Amygdala (tissue), 56 donors: ENCODE results near the gene ZWILCH.

Experiments used
- DNase-seq, 56 donors: peaks; one replicate each; lab custom pipeline; 2025; lab: John Stamatoyannopoulos, UW

The ZWILCH gene

DNA sequence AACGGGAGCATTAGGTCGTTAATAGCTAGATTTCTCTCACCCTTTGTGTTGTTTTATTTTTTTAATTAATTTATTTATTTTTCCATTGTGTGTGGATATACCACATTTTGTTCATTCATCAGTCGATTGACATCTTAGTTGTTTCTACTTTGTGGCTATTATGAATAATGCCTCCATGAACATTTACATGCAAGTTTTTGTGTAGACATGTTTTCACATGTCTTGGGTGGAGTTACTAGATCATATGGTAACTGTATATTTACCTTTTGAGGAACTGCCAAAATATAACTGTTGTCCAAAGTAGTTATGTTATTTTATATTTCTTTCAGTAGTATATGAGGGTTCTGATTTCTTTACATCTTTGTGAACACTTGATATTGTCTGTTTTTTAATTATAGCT is 18.8 kb downstream of the ZWILCH start:
- no peak for DNase-seq

DNA sequence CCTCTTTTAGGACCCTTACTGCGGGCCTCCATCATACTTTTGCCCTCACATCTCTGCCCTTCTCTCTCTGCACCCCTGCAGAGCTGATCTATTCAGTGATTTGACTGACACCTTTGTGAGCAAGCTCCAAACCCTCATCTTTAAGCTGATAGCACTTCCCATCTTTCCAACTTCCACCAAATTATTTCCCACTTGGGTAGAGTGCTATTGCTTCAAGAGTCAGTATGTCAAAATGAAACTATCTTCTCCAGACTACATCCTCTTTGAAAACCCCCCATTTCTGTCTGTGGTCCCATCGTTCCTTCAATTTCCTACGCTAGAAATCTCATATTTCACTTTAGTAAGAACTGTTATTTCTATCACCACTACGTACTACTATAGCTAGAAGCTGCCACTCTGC is 19.7 kb downstream of the ZWILCH start:
- DNase-seq = no peak

- no peak for DNase-seq
Observed at GRCh38 chr15:66535056-66535455, 29.9 kb downstream of the ZWILCH start.

- DNase-seq = no peak
Observed at GRCh38 chr15:66542896-66543295, 37.8 kb downstream of the ZWILCH start.

DNA sequence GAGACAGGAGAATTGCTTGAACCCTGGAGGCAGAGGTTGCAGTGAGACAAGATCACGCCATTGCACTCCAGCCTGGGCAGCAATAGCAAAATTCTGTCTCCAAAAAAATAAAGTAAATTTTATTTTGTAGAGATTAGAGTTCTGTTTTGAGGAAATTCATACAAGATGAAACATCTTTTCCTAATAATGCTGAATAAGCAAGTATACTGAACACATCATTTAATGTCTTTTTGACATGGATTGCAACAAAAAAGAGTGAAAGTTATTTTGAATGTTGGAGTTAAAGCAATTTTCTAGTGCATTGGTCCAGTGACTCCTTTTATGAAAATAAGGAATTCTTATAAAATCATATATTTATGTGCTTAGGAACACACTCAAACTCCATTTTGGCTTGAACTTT is 40.1 kb downstream of the ZWILCH start:
- DNase-seq = no peak

DNA sequence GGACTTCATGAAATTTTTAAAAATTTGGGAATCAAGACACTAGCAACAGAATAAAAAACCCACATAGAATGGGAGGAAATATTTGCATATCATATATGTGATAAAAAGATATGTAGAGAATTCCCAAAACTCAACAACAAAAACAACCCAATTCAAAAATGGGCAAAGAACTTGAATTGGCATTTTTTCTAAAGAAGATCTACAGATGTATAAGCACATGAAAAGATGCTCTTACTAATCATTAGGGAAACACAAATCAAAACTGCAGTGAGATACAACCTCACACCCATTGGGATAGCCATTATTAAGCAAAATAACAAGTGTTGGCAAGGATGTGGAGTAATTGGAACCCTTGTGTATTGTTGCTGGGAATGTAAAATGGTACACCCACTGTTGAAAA is 50.6 kb downstream of the ZWILCH start:
- DNase-seq = no peak

DNA sequence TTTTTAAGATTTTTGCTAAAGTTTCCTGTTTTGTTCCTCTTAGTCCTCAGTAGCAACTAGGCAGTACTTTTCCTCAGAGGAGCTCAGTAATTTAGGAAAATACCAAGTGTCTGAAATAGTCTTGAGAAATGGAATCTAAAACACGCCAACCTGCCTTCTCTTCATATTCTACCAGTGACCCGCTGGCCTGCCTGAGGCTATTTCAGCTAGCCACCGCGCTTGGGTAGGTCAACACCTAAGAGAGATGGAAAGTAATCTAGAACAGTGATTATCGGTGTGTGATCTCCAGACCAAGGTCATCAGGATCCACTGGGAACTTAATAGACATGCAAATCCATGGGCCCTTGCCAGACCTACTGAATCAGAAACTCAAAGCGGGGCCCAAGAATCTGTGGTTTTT is 53.1 kb downstream of the ZWILCH start:
- DNase-seq = no peak

DNA sequence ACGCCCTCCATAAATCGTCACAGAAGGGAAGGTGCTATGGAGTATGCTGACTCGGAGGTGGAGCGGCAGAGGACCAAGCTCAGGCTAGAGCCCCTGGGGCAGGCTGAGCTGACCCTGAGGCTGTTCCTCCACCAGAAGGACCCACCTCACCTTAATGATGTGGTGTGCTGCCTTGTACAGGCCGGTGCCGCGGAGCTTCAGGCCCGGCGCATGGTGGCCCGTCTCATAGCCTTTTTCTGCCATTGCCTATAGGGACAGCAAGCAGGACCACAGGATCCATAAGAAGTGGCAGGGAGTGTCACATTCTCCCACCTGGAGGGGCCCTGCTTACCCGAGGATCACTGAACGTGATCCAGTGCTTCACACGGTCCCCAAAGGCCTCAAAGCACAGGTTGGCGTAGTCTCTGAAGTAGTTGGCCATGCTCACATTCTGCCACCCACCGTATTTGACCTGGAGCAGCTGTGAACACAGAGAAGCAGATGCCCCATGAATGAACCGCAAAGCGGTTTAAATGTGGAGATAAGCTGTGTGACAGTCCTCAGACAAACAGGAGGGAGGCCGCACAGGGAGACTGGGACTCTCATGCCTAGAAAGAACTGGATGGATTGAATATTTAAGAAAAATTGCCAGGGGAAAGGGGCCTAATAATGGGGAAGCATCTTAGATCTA is 55.9 kb downstream of the ZWILCH start:
- DNase-seq = no peak

DNA sequence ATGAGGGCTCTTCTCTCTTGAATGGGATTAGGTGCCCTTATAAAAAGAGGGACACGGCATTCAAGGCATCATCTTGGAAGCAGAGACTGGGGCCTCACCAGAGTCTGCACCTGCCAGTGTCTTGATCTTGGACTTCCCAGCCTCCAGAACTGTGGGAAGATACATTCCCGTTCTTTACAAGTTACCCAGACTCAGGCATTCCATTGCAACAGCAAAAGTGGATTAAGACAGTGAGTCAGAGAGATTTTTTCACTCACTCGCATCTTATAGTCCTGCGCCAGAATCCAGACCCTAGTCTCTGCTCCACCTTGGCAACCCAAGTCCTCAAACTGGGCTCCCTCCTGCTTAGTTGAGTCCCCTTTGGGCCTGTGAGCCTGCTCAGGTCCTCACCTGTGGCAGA is 58.0 kb downstream of the ZWILCH start:
- no peak for DNase-seq

DNA sequence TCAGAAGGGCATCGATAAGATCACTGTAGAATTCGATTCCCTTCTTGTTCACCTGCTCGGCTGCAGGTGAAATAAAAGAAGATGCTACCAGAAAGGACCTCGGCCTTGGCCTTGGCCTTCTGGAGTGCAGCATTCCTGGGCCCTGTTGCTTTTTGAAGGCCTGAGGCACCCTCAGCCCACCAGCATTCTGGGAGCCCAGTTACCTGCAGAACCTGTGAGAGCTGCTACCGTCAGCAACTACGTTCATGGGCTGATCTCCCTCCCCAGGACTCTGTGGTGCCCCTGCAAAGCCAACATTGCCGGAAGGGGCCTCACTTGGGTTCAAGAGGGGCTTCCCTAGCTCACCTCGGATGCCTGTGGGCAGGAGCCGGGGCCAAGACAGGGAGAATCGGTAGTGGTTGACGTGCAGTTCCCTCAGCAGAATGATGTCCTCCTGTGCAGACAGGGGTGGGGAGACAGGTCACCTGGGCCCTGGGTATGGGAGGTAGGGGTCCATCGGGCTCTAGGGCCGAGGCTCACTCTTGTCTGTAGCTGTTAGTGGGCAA is 58.5 kb downstream of the ZWILCH start:
- no peak for DNase-seq

DNA sequence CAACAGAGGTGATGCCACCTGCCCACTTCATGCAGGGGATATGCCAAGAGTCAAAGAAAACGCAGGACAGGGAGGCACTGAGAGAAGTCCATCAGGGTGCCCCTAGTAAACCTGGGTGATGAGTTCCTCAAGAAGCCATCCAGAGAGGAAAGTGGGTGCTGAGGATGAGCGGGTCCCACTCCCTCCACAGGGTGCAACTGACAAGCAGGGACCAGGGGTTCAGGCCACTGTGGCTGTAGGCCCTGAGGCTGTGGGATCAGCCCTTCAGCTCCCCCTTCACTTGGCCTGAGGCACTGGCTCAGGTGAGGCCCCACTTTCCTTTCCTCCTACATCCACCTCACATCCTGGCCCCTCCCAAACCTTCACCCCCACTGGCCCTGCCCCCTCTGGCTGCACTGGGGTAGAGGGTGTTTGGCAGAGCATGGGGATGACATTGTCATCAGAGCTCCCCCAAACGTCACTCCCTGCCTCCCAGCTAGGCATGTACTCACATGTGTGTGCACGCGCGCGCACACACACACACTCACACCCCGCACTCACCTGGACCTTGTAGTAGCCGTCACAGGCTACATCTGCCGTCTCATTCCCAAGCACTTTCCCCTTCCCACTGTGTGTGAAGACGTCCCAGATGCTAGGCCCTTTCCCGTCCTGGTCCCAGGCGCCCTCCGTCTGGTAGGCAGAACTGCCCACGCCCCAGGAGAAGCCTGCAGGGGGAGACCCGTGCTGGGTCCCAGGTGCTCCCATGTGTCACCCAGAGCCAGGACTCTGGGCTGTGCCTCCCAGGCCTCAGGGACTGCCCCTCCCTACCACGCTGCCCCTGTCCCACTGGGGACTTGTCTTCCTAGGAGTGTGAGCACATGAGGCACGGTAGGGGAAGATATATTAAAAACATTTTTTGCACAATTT is 59.3 kb downstream of the ZWILCH start:
- no peak for DNase-seq

GRCh38 chr15:66565141-66565641 is 60.1 kb downstream of the ZWILCH start:
- no peak for DNase-seq

DNA sequence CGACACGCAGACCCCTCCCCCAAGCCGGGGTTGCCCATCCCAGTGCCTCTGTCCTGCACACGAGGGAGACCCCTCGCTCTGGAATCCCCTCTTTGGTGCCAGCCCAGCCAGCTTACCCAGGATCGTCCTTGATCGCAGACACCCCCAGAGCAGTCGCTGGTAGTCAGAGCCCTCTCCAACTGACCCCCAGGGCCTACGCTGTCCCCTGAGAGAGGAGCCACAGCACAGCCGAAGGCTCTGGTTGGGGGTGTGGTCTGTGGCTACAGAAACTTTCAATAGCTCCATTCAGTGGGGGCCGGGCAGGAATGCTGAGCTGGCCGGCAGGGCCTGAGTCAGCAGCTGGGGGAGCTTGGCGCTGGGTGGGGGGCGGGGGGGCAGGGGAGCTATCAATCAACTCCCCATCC is 60.6 kb downstream of the ZWILCH start, which contains the start of gene LCTL:
Gene LCTL, minus strand, starts transcription at position 258 of the 404 bp plus-strand sequence. CDS start 633 bp downstream, outside the sequence.
- DNase-seq = peak in 28 of 56 donors; percentile 4 to 52 (median 13)

DNA sequence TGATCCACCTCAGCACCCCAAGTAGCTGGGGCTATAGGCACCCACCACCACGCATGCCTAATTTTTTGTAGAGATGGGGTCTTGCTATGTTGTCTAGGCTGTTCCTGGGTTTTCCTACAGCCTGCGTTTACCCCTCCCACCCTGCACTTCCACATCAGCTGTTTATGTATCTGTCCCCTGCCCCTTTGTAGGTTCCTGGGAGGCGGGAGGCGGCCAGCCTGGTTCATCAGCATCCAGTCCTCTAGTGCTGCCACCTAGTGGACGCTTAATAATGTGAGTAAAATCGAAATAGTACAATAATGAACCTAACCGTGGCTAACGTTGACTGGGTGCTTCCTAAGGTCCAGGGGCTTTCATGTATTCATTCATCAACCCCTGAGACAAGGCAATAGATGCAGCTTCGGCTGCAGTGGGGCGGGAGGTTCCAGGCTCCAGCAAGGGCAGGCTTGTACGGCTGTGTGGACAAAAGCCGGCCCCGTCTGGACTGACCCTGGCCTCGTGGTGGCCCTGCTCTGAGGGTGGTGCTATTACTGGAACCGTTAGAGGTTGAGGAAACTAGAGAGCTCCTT is 61.9 kb downstream of the ZWILCH start:
- DNase-seq = peak in 26 of 56 donors; percentile 1 to 70 (median 13)

- no peak for DNase-seq
Observed at GRCh38 chr15:66567897-66568296, 62.8 kb downstream of the ZWILCH start.

DNA sequence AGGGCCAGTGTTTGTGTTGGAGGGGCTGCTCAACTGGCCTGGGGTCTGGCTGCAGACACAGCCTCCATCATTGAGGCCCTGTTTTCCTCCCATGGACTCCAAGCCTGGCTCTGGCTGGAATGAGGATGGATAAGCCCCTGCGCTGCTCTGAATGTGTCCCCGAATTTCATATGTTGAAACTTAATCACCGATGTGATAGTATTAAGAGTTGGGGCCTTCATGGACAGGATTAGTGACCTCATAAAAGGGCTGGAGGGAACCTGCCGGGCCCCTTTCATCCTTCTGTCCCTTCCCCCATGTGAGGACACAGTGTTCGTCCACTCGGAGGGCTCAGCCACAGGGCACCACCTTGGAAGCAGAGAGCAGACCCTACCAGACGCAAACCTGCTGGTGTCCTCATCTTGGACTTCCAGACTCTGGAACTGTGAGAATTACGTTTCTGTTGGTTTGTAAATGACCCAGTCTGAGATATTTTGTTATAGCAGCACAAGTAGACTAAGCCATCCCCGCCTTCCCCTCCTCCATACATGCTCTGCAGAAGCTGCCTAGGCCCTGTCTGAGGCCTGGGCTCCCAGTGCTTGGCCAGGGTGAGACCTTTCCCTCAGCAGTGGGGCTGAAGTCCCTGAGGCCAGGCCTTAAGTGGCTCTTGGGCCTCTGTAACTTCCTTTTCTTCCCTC is 64.5 kb downstream of the ZWILCH start:
- no peak for DNase-seq

DNA sequence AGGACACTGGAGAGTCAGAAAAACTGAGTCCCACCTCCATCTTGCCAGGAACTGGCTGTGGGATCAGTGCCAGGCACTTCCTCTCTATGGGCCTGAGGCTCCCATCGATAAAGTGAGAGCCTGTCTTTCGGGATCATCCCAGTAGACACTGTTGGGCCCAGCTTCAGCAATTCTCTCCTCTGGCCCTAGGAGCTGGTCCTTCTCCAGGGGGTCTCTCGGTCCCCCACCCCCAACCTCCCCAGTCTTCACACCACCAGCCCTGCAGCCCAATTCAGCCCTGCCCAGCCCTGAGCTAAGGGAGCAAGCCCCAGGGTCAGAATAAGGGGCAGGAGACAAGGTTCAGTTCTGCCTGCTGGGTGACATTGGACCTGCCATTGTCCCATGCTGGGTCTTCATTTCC is 65.2 kb downstream of the ZWILCH start:
- DNase-seq = no peak

GRCh38 chr15:66570842-66571478 is 65.8 kb downstream of the ZWILCH start:
- DNase-seq = no peak

DNA sequence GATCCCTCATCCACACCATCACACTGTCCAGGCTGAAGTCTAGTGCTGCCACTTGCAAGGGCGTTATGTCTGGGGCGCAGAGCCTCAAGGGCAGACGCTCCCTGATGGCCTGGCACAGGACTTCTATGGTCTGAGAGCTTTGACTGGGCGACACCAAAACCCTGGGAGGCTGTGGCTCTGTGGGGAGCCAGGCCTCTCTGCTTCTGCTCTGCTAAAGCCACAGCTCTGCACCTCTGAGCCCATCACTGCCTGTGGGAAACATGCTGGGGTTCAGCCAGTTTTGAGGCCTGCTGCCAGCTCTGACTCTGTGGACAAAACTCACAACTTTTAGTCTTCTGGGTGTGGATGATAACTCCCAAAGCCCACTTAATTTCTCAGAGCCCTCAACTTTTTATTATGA is 67.0 kb downstream of the ZWILCH start:
- DNase-seq = no peak

DNA sequence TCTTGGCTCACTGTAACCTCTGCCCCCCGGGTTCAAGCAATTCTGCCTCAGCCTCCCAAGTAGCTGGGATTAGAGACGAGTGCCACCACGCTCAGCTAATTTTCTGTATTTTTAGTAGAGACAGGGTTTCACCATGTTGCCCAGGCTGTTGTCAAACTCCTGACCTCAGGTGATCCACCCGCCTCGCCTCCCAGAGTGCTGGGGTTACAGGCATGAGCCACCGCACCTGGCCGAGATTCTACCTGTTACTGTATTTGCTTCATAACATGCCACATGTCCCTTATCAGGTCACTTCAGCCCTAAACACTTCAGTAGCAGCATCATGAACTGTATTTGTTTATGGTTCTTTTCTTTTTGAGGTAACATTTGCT is 68.2 kb downstream of the ZWILCH start:
- DNase-seq = no peak
